HUES64 (cell line): Measurements from ENCODE around the gene CENPF.
"Not testable (repeated sequence)": the region's sequence is repeated elsewhere in the genome, so short reads cannot be mapped to it uniquely, and the experiment has no call there.

Source experiments
- H3K27ac ChIP-seq: 2 replicates; pipeline ENCODE4 v1.7.0; 2013; ENCODE audit warnings: low read depth, low read length, inconsistent platforms
- H3K27me3 ChIP-seq: 2 replicates; pipeline ENCODE4 v1.6.1; 2013; ENCODE audit warnings: mild to moderate bottlenecking, low read length; ENCODE audit not compliant: insufficient read depth
- H3K36me3 ChIP-seq: 2 replicates; pipeline ENCODE4 v1.6.1; 2013; ENCODE audit warnings: mild to moderate bottlenecking, low read length; ENCODE audit not compliant: insufficient read depth
- H3K4me1 ChIP-seq: 2 replicates; pipeline ENCODE4 v1.6.1; 2013; ENCODE audit warnings: mild to moderate bottlenecking, low read length, moderate library complexity; ENCODE audit not compliant: insufficient read depth
- H3K4me3 ChIP-seq: 2 replicates; pipeline ENCODE4 v1.5.1; 2013; ENCODE audit warnings: mild to moderate bottlenecking, low read length, moderate library complexity
- H3K9ac ChIP-seq: 2 replicates; pipeline ENCODE4 v1.6.1; 2013; ENCODE audit warnings: mild to moderate bottlenecking, low read depth, low read length
- H3K9me3 ChIP-seq: 2 replicates; pipeline ENCODE4 v1.6.1; 2013; ENCODE audit warnings: low read depth, low read length; ENCODE audit not compliant: insufficient read depth
- WGBS: fragments of 150-250, 120-280 bp; methylation state at CpG from one replicate; pipeline ENCODE4 v1.1.7; 2013; ENCODE audit warnings: missing lambda C conversion rate; 5-methylcytosine and 5-hydroxymethylcytosine counted together

The CENPF gene

GRCh38 chr1:214573386-214574318, 29.3 kb upstream of the CENPF start:
- Histone ChIP-seq H3K27ac (no peak overlapping the region), H3K4me3 (no peak overlapping the region), H3K4me1 (no peaks in the 10 kb centered on the region), H3K27me3 (no peaks in the 10 kb centered on the region), H3K9ac (no peak overlapping the region), H3K36me3 (no peaks in the 10 kb centered on the region), H3K9me3 (peaks cover 16% of the 10 kb centered on the region)
- whole genome bisulfite sequencing, result 93% methylated on average over 11 of the region's 11 CpGs

GRCh38 chr1:214574598-214575411, 28.2 kb upstream of the CENPF start:
- H3K4me1 ChIP-seq, result no peaks in the 10 kb centered on the region
- no peaks in the 10 kb centered on the region for H3K36me3 ChIP-seq
- 84% methylated on average over 2 of the region's 3 CpGs for WGBS
- no peak overlapping the region for H3K9ac ChIP-seq
- peaks cover 16% of the 10 kb centered on the region for H3K9me3 ChIP-seq
- H3K27ac ChIP-seq, result no peak overlapping the region
- no peak overlapping the region for H3K4me3 ChIP-seq
- no peaks in the 10 kb centered on the region for H3K27me3 ChIP-seq

GRCh38 chr1:214576120-214576519, 26.9 kb upstream of the CENPF start:
- not testable (repeated sequence) for H3K36me3 ChIP-seq, H3K4me3 ChIP-seq, H3K9ac ChIP-seq, H3K27me3 ChIP-seq, H3K4me1 ChIP-seq, H3K27ac ChIP-seq
- H3K9me3 ChIP-seq, result peaks cover 16% of the 10 kb centered on the region
- 92% methylated on average over 3 of the region's 3 CpGs for WGBS

- peaks cover 16% of the 10 kb centered on the region for H3K9me3 ChIP-seq
- no peaks in the 10 kb centered on the region for H3K36me3 ChIP-seq
- peaks cover 17% of the 10 kb centered on the region for H3K4me1 ChIP-seq
- H3K27me3 ChIP-seq, result no peaks in the 10 kb centered on the region
- H3K4me3 ChIP-seq, result no peak overlapping the region
- no peak overlapping the region for H3K9ac ChIP-seq
- H3K27ac ChIP-seq, result no peak overlapping the region
Measured at GRCh38 chr1:214579183-214579582, 23.8 kb upstream of the CENPF start.

GRCh38 chr1:214581785-214582184, 21.2 kb upstream of the CENPF start:
- Histone ChIP-seq H3K9me3 (peaks cover 3% of the 10 kb centered on the region; the same call in 1 of the 2 replicates), H3K9ac (no peak overlapping the region), H3K36me3 (no peaks in the 10 kb centered on the region), H3K4me1 (peaks cover 20% of the 10 kb centered on the region), H3K4me3 (no peak overlapping the region), H3K27me3 (no peaks in the 10 kb centered on the region), H3K27ac (no peak overlapping the region)
- WGBS, result 43% methylated on average over 2 of the region's 2 CpGs

- Histone ChIP-seq H3K4me3 (no peak overlapping the region), H3K36me3 (no peaks in the 10 kb centered on the region), H3K9ac (no peak overlapping the region), H3K27ac (no peak overlapping the region), H3K4me1 (peaks cover 20% of the 10 kb centered on the region), H3K27me3 (no peaks in the 10 kb centered on the region), H3K9me3 (no peaks in the 10 kb centered on the region)
- WGBS, result 54% methylated on average over 7 of the region's 7 CpGs
Measured at GRCh38 chr1:214582289-214582891, 20.6 kb upstream of the CENPF start.

GRCh38 chr1:214583113-214583512, 19.9 kb upstream of the CENPF start:
- Histone ChIP-seq H3K27ac (no peak overlapping the region), H3K4me3 (no peak overlapping the region), H3K27me3 (no peaks in the 10 kb centered on the region), H3K4me1 (peaks cover 20% of the 10 kb centered on the region), H3K9me3 (no peaks in the 10 kb centered on the region), H3K9ac (no peak overlapping the region), H3K36me3 (no peaks in the 10 kb centered on the region)
- 93% methylated on average over 6 of the region's 6 CpGs for WGBS

GRCh38 chr1:214583824-214584554, 19.0 kb upstream of the CENPF start:
- Histone ChIP-seq H3K36me3 (no peaks in the 10 kb centered on the region), H3K4me3 (no peak overlapping the region), H3K27ac (no peak overlapping the region), H3K9me3 (no peaks in the 10 kb centered on the region), H3K4me1 (peaks cover 20% of the 10 kb centered on the region), H3K9ac (no peak overlapping the region), H3K27me3 (no peaks in the 10 kb centered on the region)
- WGBS, result 95% methylated on average over 2 of the region's 7 CpGs

- 100% methylated on average over 1 of the region's 1 CpG for WGBS
- Histone ChIP-seq H3K9me3 (no peaks in the 10 kb centered on the region), H3K27ac (no peak overlapping the region), H3K4me3 (no peak overlapping the region), H3K4me1 (peaks cover 20% of the 10 kb centered on the region), H3K27me3 (no peaks in the 10 kb centered on the region), H3K9ac (no peak overlapping the region), H3K36me3 (no peaks in the 10 kb centered on the region)
Measured at GRCh38 chr1:214584805-214585766, 17.9 kb upstream of the CENPF start.

- Histone ChIP-seq H3K36me3 (no peaks in the 10 kb centered on the region), H3K9ac (no peak overlapping the region), H3K9me3 (no peaks in the 10 kb centered on the region), H3K4me3 (no peak overlapping the region), H3K27ac (no peak overlapping the region), H3K27me3 (no peaks in the 10 kb centered on the region), H3K4me1 (peaks cover 13% of the 10 kb centered on the region)
- 77% methylated on average over 3 of the region's 3 CpGs for WGBS
Measured at GRCh38 chr1:214586621-214587020, 16.4 kb upstream of the CENPF start.
